ENCODE data around the gene LDHB.

DNA sequence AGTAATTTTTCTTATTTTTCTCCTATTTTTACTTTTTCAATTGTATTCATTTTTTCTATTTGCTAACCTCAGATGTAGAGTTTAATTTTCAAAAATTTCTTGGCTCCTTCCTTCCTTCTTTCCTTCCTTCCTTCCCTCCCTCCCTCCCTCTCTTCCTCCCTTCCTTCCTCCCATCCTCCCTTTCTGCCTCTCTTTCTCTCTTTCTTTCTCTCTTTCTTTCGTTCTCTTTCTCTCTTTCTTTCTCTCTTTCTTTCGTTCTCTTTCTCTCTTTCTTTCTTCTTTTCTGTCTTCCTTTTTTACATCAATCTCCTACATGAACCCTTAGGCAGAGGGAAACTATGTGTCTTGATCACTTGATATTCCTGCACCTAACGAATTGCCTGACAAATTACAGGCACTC, 40.6 kb downstream of the LDHB start:
- TF ChIP-seq, protein P1, sequence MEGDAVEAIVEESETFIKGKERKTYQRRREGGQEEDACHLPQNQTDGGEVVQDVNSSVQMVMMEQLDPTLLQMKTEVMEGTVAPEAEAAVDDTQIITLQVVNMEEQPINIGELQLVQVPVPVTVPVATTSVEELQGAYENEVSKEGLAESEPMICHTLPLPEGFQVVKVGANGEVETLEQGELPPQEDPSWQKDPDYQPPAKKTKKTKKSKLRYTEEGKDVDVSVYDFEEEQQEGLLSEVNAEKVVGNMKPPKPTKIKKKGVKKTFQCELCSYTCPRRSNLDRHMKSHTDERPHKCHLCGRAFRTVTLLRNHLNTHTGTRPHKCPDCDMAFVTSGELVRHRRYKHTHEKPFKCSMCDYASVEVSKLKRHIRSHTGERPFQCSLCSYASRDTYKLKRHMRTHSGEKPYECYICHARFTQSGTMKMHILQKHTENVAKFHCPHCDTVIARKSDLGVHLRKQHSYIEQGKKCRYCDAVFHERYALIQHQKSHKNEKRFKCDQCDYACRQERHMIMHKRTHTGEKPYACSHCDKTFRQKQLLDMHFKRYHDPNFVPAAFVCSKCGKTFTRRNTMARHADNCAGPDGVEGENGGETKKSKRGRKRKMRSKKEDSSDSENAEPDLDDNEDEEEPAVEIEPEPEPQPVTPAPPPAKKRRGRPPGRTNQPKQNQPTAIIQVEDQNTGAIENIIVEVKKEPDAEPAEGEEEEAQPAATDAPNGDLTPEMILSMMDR (conservative IDR thresholded peaks at IDR 0.05 in 1 of 2, IDR thresholded peaks at IDR 0.05 in 1 of 2; ENCODE audit: extremely low read depth in 1 of 2, insufficient read depth in 1 of 2, low read depth in 1 of 2, low read length in 2 of 2), result no peak
- TF ChIP-seq EZH2 (IDR thresholded peaks at IDR 0.05; ENCODE audit: borderline replicate concordance, low read length), result no peak

Measured in mammary epithelial cell (primary cell).